Hematopoietic multipotent progenitor cell treated with erythropoietin and hydrocortisone succinate and interleukin-3 and kit ligand, for 17 days (in vitro differentiated cells): Measurements from ENCODE around the gene MAP4K3.

Source experiments
- DNase-seq: peaks from one replicate; pipeline ENCODE4 v3.0.0-alpha.2; 2015; ENCODE audit warnings: low spot score

MAP4K3 gene

GRCh38 chr2:39241588-39241987 lies 195.5 kb downstream of the MAP4K3 start:
- no peak for DNase-seq

GRCh38 chr2:39240758-39241157 lies 196.3 kb downstream of the MAP4K3 start:
- no peak for DNase-seq

GRCh38 chr2:39234754-39235153 lies 202.3 kb downstream of the MAP4K3 start:
- no peak for DNase-seq

GRCh38 chr2:39232141-39232540 lies 204.9 kb downstream of the MAP4K3 start:
- DNase-seq, result no peak

- DNase-seq, result no peak
Measured at GRCh38 chr2:39228413-39229209, 208.5 kb downstream of the MAP4K3 start.

- peak; percentile 85 for DNase-seq
Measured at GRCh38 chr2:39227628-39228412, 209.3 kb downstream of the MAP4K3 start.

- DNase-seq, result no peak
Measured at GRCh38 chr2:39225567-39225966, 211.5 kb downstream of the MAP4K3 start.

- no peak for DNase-seq
Measured at GRCh38 chr2:39223909-39224308, 213.2 kb downstream of the MAP4K3 start.

- no peak for DNase-seq
Measured at GRCh38 chr2:39221459-39221858, 215.6 kb downstream of the MAP4K3 start.

GRCh38 chr2:39220136-39220535 lies 216.9 kb downstream of the MAP4K3 start:
- DNase-seq, result no peak

- no peak for DNase-seq
Measured at GRCh38 chr2:39218391-39218790, 218.7 kb downstream of the MAP4K3 start.

- DNase-seq, result no peak
Measured at GRCh38 chr2:39217192-39217550, 219.9 kb downstream of the MAP4K3 start.

GRCh38 chr2:39216346-39217191 lies 220.5 kb downstream of the MAP4K3 start:
- DNase-seq, result no peak

GRCh38 chr2:39215545-39215944 lies 221.5 kb downstream of the MAP4K3 start:
- no peak for DNase-seq

GRCh38 chr2:39213015-39213414 lies 224.1 kb downstream of the MAP4K3 start:
- no peak for DNase-seq

GRCh38 chr2:39210846-39211245 lies 226.2 kb downstream of the MAP4K3 start:
- no peak for DNase-seq

GRCh38 chr2:39203382-39203781 lies 233.7 kb downstream of the MAP4K3 start:
- no peak for DNase-seq

GRCh38 chr2:39202639-39203369 lies 234.3 kb downstream of the MAP4K3 start:
- no peak for DNase-seq
